ENCODE measurements around the gene PHF24. TPM values are rescaled to one million over a fixed set of nuclear protein-coding genes. Genes with fewer than 3 reads are reported as not detected.
"Not testable (repeated sequence)": the region's sequence is repeated elsewhere in the genome, so short reads cannot be mapped to it uniquely, and the experiment has no call there.

PHF24 gene
- total RNA-seq, 1 donor from 2014 or later: 0.63 TPM

- no peak for TF ChIP-seq CTCF (conservative IDR thresholded peaks at IDR 0.05)
- Mint-ChIP-seq H3K27me3 (ENCODE audit: low read depth) (peaks cover 24% of the 10 kb centered on the region), H3K9me3 (no peaks in the 10 kb centered on the region), H3K27ac (ENCODE audit: unreplicated experiment) (peak overlapping the region; percentile 86), H3K4me1 (peaks cover 37% of the 10 kb centered on the region), H3K36me3 (ENCODE audit: low read depth) (no peaks in the 10 kb centered on the region), H3K4me3 (peak overlapping the region; percentile 62)
- no peak for DNase-seq (ENCODE audit: low read depth, low spot score)
These were observed 3.9 kb upstream of the PHF24 start for GRCh38 chr9:34954225-34954624.

- H3K9me3 Mint-ChIP-seq; DNase-seq (ENCODE audit: low read depth, low spot score); H3K36me3 Mint-ChIP-seq (ENCODE audit: low read depth): not testable (repeated sequence)
- peak overlapping the region; percentile 42 for H3K4me3 Mint-ChIP-seq
- peaks cover 42% of the 10 kb centered on the region for H3K27me3 Mint-ChIP-seq (ENCODE audit: low read depth)
- H3K4me1 Mint-ChIP-seq: peaks cover 30% of the 10 kb centered on the region
- H3K27ac Mint-ChIP-seq (ENCODE audit: unreplicated experiment): peak overlapping the region; percentile 1
These were observed 2.0 kb upstream of the PHF24 start for GRCh38 chr9:34956066-34956465.

GRCh38 chr9:34956648-34957047 lies 1.4 kb upstream of the PHF24 start:
- H3K36me3 Mint-ChIP-seq (ENCODE audit: low read depth): no peaks in the 10 kb centered on the region
- no peak for DNase-seq (ENCODE audit: low read depth, low spot score)
- peaks cover 48% of the 10 kb centered on the region for H3K27me3 Mint-ChIP-seq (ENCODE audit: low read depth)
- TF ChIP-seq CTCF (conservative IDR thresholded peaks at IDR 0.05): no peak
- no peaks in the 10 kb centered on the region for H3K9me3 Mint-ChIP-seq
- H3K4me1 Mint-ChIP-seq: peaks cover 29% of the 10 kb centered on the region
- peak overlapping the region; percentile 77 for H3K4me3 Mint-ChIP-seq
- H3K27ac Mint-ChIP-seq (ENCODE audit: unreplicated experiment): no peak overlapping the region

- Mint-ChIP-seq H3K4me1 (peaks cover 37% of the 10 kb centered on the region), H3K9me3 (no peaks in the 10 kb centered on the region), H3K36me3 (ENCODE audit: low read depth) (no peaks in the 10 kb centered on the region), H3K27ac (ENCODE audit: unreplicated experiment) (no peak overlapping the region), H3K4me3 (peak overlapping the region; percentile 71), H3K27me3 (ENCODE audit: low read depth) (peaks cover 64% of the 10 kb centered on the region)
- no peak for TF ChIP-seq CTCF (conservative IDR thresholded peaks at IDR 0.05)
- no peak for DNase-seq (ENCODE audit: low read depth, low spot score)
These were observed 412 bp downstream of the PHF24 start for GRCh38 chr9:34958411-34958982.

- H3K4me3 Mint-ChIP-seq: peak overlapping the region; percentile 71
These were observed 1.4 kb downstream of the PHF24 start for GRCh38 chr9:34959461-34959860.

More at GRCh38 chr9:34959461-34959860, 1.4 kb downstream of the PHF24 start:
- Mint-ChIP-seq H3K27me3 (ENCODE audit: low read depth) (peaks cover 71% of the 10 kb centered on the region), H3K9me3 (no peaks in the 10 kb centered on the region), H3K36me3 (ENCODE audit: low read depth) (no peaks in the 10 kb centered on the region), H3K27ac (ENCODE audit: unreplicated experiment) (no peak overlapping the region), H3K4me1 (peaks cover 29% of the 10 kb centered on the region)
- DNase-seq (ENCODE audit: low read depth, low spot score): no peak
- TF ChIP-seq CTCF (conservative IDR thresholded peaks at IDR 0.05): no peak

Measured in neural crest cell (in vitro differentiated cells).